SU-DHL-6 (cell line): ENCODE measurements around the gene ARHGDIB.
A peak's percentile ranks its signal among the peaks of the same experiment; 100 is the strongest.

Source experiments
- H2AFZ ChIP-seq: fragments of 200-600 bp; sonication (generic); 2 replicates; pipeline ENCODE4 v1.6.1; 2014; ENCODE audit warnings: low read depth, mild to moderate bottlenecking, moderate library complexity, mixed read lengths, antibody characterized with exemption, low read length; ENCODE audit not compliant: severe bottlenecking
- H3F3A ChIP-seq: fragments of 200-600 bp; shearing (Covaris generic); 2 replicates; pipeline ENCODE4 v1.6.0; 2016; ENCODE audit warnings: antibody characterized with exemption, mild to moderate bottlenecking; ENCODE audit not compliant: insufficient read depth
- H3K27ac ChIP-seq: fragments of 200-600 bp; sonication (generic); 2 replicates; pipeline ENCODE4 v1.5.1; 2016; ENCODE audit warnings: low read depth, mild to moderate bottlenecking, low read length, moderate library complexity, mixed read lengths
- H3K27me3 ChIP-seq: fragments of 200-600 bp; sonication (generic), shearing (Covaris generic); 2 replicates; pipeline ENCODE4 v1.6.0; 2014; ENCODE audit warnings: mild to moderate bottlenecking, low read length
- H3K36me3 ChIP-seq: fragments of 200-600 bp; sonication (generic); 2 replicates; pipeline ENCODE4 v1.6.1; 2014; ENCODE audit warnings: mild to moderate bottlenecking, low read length, mixed read lengths
- H3K4me2 ChIP-seq: fragments of 300-600, 200-600 bp; shearing (Covaris generic), sonication (generic); 2 replicates; pipeline ENCODE4 v1.6.0; 2014; ENCODE audit warnings: low read length, low read depth, mild to moderate bottlenecking; ENCODE audit not compliant: poor library complexity, severe bottlenecking
- H3K4me3 ChIP-seq: fragments of 200-600 bp; sonication (generic); 2 replicates; pipeline ENCODE4 v1.5.1; 2014; ENCODE audit warnings: antibody characterized with exemption, low read length, mild to moderate bottlenecking, mixed read lengths; ENCODE audit not compliant: insufficient read depth, poor library complexity, severe bottlenecking
- H3K79me2 ChIP-seq: fragments of 200-600 bp; sonication (generic); 2 replicates; pipeline ENCODE4 v1.6.1; 2014; ENCODE audit warnings: mild to moderate bottlenecking, low read length, moderate library complexity; ENCODE audit not compliant: insufficient read depth
- H3K9ac ChIP-seq: fragments of 200-600 bp; sonication (generic); 2 replicates; pipeline ENCODE4 v1.7.0; 2014; ENCODE audit warnings: mild to moderate bottlenecking, low read length
- H3K9me2 ChIP-seq: fragments of 200-600 bp; sonication (generic); replicated peaks from 2 replicates; pipeline ENCODE4 v1.6.1; 2014; ENCODE audit warnings: low read length; ENCODE audit not compliant: insufficient read depth
- H3K9me3 ChIP-seq: fragments of 200-600 bp; sonication (generic); 2 replicates; pipeline ENCODE4 v1.6.1; 2014; ENCODE audit warnings: low read length, mixed read lengths; ENCODE audit not compliant: insufficient read depth
- H4K20me1 ChIP-seq: fragments of 200-600 bp; sonication (generic); 2 replicates; pipeline ENCODE4 v1.6.1; 2014; ENCODE audit warnings: low read depth, mild to moderate bottlenecking, antibody characterized with exemption, low read length, moderate library complexity, mixed read lengths
- EZH2phosphoT487 ChIP-seq: fragments of 200-600 bp; sonication (generic), shearing (Covaris generic); conservative IDR thresholded peaks from 2 replicates; pipeline ENCODE4 v1.6.1; 2018; ENCODE audit warnings: mild to moderate bottlenecking, antibody characterized with exemption, low read length, moderate library complexity, mixed read lengths
- TF ChIP-seq, protein P1 (sequence below): fragments of 200-600 bp; sonication (generic); IDR thresholded peaks from one replicate; pipeline ENCODE4 v1.5.1; 2017; ENCODE audit warnings: antibody characterized with exemption, mild to moderate bottlenecking, low read length, moderate library complexity; ENCODE audit not compliant: insufficient read depth, poor library complexity, severe bottlenecking

The ARHGDIB gene

GRCh38 chr12:14995583-14996425 lies 34.4 kb upstream of the ARHGDIB start:
- Histone ChIP-seq H2AFZ (no peak overlapping the region), H3K4me2 (no peak overlapping the region)
- TF ChIP-seq, protein P1, sequence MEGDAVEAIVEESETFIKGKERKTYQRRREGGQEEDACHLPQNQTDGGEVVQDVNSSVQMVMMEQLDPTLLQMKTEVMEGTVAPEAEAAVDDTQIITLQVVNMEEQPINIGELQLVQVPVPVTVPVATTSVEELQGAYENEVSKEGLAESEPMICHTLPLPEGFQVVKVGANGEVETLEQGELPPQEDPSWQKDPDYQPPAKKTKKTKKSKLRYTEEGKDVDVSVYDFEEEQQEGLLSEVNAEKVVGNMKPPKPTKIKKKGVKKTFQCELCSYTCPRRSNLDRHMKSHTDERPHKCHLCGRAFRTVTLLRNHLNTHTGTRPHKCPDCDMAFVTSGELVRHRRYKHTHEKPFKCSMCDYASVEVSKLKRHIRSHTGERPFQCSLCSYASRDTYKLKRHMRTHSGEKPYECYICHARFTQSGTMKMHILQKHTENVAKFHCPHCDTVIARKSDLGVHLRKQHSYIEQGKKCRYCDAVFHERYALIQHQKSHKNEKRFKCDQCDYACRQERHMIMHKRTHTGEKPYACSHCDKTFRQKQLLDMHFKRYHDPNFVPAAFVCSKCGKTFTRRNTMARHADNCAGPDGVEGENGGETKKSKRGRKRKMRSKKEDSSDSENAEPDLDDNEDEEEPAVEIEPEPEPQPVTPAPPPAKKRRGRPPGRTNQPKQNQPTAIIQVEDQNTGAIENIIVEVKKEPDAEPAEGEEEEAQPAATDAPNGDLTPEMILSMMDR, result peak; percentile 44
- no peak for TF ChIP-seq EZH2phosphoT487

DNA sequence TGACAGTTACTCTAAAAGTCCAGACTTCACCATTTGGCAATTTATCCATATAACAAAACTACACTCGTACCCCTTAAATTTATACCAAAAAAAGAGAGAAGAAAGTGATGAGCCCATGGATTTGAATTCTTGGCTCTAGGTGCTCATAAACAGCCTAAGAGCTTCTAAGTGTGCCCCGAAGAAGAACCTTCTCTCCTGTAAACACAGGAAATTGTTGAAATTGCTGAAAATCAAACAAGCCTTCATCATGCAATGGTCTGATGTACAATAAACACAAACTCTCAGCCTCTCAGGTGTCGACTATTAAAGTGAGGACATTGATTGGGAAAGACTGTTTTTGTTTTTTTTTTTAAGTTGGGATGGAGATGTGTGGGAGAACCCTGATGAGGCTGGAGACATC lies 33.2 kb upstream of the ARHGDIB start:
- Histone ChIP-seq H3K9me3 (no peaks in the 10 kb centered on the region), H3K4me2 (no peak overlapping the region), H4K20me1 (no peaks in the 10 kb centered on the region), H3K79me2 (no peaks in the 10 kb centered on the region), H3K27me3 (no peaks in the 10 kb centered on the region; the same call in 1 of the 2 replicates), H3K4me3 (no peak overlapping the region), H3K9ac (no peak overlapping the region), H3K27ac (no peak overlapping the region), H2AFZ (no peak overlapping the region), H3K9me2 (no peaks in the 10 kb centered on the region), H3F3A (no peaks in the 10 kb centered on the region), H3K36me3 (no peaks in the 10 kb centered on the region)
- TF ChIP-seq EZH2phosphoT487, result no peak
- TF ChIP-seq, protein P1, result no peak

More at GRCh38 chr12:14995583-14996425, 34.4 kb upstream of the ARHGDIB start:
- no peaks in the 10 kb centered on the region; the same call in 1 of the 2 replicates for H3K27me3 ChIP-seq
- no peak overlapping the region for H3K27ac ChIP-seq
- no peaks in the 10 kb centered on the region for H3F3A ChIP-seq
- no peaks in the 10 kb centered on the region for H3K79me2 ChIP-seq
- H3K9me2 ChIP-seq, result no peaks in the 10 kb centered on the region
- no peak overlapping the region for H3K4me3 ChIP-seq
- no peaks in the 10 kb centered on the region for H3K36me3 ChIP-seq
- no peak overlapping the region for H3K9ac ChIP-seq
- H3K9me3 ChIP-seq, result no peaks in the 10 kb centered on the region
- no peaks in the 10 kb centered on the region for H4K20me1 ChIP-seq

DNA sequence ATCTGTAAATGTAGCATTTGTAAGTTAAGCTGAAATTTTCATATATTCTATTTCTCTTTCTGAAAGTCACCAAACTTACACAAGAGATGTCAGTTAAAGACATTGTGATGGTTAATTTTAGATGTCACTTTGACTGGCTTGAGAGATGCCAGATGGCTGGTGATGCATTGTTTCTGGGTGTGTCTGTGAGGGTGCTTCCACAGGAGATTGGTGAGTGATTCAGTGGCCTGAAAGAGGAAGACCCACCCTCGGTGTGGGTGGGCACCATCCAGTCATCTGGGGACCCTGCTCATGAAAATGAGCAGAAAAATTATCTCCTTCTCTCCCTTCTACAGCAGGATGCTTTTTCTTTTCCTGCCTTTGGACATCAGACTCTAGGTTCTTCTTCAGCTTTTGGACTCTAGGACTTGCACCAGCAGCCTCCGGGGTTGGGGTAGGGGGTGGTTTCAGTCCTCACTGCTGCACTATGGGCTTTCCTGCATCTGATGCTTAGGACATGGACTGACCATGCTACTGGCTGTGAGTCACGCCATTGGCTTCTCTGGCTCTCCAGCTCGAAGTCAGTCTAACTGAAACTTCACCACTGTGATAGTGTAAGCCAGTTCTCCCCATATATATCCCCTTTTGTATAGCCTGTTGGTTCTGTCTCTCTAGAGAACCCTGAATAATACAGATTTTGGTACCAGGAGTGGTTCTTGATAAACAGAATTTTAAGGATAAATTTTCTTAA lies 32.3 kb upstream of the ARHGDIB start:
- Histone ChIP-seq H3F3A (no peaks in the 10 kb centered on the region), H4K20me1 (no peaks in the 10 kb centered on the region), H3K4me2 (no peak overlapping the region), H3K9me3 (no peaks in the 10 kb centered on the region), H3K27me3 (no peaks in the 10 kb centered on the region), H3K27ac (no peak overlapping the region), H3K9me2 (no peaks in the 10 kb centered on the region), H3K4me3 (no peak overlapping the region), H3K79me2 (no peaks in the 10 kb centered on the region), H3K36me3 (no peaks in the 10 kb centered on the region), H3K9ac (no peak overlapping the region), H2AFZ (no peak overlapping the region)
- TF ChIP-seq, protein P1, result no peak
- no peak for TF ChIP-seq EZH2phosphoT487
